Skin epidermis (tissue), 12 donors: ENCODE data around the gene KCNAB2.

Experiments used
- H3K27ac ChIP-seq, 21 experiments: fragments of 200-600 bp; sonication (generic) in 11 of 21; one replicate each; pipeline ENCODE4 v1.5.0; 2020; ENCODE audit warnings: mild to moderate bottlenecking in 3 of 21, inconsistent platforms in 2 of 21, moderate library complexity in 2 of 21
- H3K4me3 ChIP-seq, 7 experiments: fragments of 200-600 bp; sonication (generic) in 2 of 7; one replicate each; pipeline ENCODE4 v1.5.0; 2020; ENCODE audit warnings: inconsistent platforms in 2 of 7, mild to moderate bottlenecking in 2 of 7, moderate library complexity in 1 of 7

Gene KCNAB2

DNA sequence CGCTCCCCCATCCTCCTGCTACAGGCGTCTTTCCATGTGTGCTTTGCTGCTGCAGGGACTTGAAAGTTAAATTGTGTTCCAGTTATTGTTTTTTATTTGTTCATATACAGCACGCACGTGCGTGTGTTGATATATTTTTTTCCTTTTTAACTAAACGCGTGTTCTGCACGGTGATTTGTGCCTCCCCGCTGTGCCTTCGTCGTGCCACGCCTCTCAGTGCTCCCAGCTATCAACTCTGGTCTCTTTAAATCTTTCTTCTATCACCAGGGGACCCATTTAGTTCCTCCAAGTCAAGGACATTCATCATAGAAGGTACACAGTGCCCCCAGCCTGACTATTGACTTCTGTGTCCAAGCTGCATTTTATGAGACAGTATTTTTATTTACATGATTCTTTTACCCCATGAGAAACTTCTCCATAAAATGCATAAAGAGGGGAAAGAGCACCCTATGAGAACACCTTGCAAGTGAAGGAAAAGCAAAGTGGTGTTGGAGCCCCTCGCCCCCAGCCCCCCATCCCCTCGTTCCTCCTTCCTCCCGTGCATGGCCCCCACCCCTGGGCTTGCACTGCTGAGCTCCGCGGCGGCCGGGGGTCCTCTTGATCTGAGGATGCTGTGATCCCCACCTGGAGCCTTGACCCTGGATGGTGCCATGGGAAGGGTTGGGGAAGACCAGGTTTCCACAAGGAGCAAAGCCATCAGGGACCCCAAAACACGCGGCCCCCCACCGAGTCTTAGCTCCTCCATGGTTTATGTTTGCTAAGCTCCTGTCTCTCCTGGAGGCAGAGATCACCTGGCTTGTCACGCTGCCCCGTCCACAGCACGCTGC, 45.5 kb downstream of the KCNAB2 start:
- no peak overlapping the region for H3K27ac ChIP-seq
- no peak overlapping the region for H3K4me3 ChIP-seq

DNA sequence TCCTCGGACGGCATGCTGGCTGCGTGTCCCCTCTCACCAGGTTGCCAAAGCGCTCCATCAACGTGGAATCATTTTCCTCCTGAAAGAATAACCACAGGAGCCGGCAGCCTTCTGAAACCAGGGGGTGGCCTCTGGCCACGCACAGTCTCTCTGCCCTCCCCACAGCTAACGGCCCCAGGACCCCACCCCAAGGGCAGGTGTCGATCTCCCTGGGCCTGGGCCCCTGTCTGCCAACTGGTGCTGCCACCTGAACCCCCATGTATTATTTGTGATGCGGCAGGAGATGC, 46.1 kb downstream of the KCNAB2 start:
- Histone ChIP-seq H3K4me3 (no peak overlapping the region), H3K27ac (no peak overlapping the region)

DNA sequence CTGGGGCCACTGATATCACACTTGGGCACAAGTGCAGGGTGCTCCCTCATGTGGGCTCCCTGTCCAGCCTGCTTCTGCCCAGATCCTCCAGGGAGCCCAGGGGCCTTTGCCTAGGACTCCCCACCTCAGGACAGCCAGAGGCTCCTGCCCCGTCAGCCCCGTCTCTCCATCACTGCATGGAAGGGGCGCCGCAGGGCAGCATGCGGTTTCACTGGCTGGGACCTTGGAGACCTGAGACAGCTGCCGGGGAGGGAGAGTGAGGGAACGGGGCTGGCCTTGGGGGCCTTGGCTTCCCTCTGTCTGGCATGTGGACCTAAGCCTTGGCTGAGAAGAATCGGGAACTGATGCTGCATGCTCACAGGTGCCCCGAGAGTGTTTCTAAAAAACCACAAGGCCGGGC, 46.5 kb downstream of the KCNAB2 start:
- Histone ChIP-seq H3K4me3 (no peak overlapping the region), H3K27ac (no peak overlapping the region)

DNA sequence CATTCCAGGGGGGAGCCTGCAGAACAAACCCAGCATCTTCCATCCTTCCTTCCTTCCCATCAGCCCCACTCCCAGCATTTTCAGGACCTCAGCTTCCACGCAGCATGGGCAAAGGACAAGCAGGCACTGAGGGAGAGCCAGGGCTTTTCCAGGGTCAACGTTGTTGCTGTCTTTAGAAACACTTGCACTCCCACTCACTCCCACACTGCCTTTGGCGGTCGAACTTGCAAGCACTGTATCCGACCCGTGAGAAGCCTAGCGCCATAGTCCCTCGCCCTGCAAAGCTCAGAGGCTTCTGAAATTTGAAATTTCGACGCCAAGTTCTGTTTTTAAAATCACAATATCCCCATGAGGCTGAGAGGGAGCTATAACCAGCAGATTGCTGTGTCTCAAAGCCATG, 47.4 kb downstream of the KCNAB2 start:
- Histone ChIP-seq H3K4me3 (no peak overlapping the region), H3K27ac (no peak overlapping the region)

DNA sequence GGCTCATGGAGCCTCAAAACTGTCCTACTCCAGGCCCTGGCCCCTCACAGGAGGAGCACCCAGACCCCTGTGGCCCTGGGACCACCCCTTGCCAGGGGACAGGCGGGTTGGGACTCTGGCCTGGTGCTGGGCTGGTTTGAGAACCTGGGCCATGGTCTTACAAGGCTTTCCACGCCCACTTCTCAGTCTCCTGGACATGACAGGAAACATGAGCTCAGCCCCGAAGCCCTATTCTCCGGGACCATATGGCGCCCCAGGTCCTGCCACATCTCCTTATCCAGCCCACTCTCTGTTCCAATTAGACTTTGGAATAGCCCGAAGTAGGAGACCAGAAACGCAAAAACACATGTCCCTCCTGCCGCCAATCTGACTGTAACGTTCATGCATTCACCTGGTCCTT, 47.9 kb downstream of the KCNAB2 start:
- H3K27ac ChIP-seq: no peak overlapping the region
- no peak overlapping the region for H3K4me3 ChIP-seq

DNA sequence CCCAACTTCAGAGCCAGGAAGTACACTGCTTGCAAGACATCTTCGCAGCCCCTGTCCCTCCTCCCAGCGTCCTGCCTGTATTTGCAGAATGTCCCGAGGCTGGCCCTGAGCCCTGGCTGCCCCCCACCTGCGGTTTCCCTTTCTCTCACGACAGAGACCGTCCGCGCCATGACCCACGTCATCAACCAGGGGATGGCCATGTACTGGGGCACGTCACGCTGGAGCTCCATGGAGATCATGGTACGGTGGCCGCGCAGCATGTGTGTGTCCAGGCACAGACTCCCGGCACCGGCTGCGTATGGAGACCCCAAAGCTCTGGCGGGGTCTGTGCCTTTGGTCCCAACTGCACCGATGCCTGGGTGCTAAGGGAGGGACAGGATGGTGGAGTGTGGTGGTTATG, 48.6 kb downstream of the KCNAB2 start:
- H3K27ac ChIP-seq: no peak overlapping the region
- no peak overlapping the region for H3K4me3 ChIP-seq

DNA sequence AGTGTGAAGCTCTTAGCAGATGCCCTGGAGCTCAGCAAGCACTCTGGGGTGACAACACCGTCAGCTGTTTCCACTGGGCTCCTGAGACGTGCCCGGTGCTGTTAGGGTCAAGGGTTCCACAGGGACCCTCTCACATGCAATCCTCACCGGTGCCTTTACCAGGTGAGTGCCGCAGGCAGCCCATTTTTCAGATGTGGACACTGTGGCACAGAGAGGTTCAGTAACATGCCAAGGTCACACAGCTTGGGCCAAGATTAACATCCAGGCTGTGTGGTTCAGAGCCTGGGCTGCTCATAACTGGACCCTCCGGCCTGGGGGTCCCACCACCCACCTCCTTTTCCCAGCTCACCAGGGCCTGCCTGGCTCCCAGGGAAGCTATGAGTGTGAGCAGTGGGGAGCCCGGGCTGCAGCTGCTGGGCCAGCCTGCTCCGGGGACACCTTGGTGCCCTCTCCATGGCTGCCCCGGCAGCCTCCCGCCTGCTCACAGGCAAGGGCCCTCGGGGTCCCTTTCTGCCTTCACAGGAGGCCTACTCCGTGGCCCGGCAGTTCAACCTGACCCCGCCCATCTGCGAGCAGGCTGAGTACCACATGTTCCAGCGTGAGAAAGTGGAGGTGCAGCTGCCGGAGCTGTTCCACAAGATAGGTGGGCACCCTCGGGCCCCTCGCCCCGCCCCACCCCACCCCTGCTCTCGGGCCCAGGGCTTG, 49.3 kb downstream of the KCNAB2 start:
- Histone ChIP-seq H3K4me3 (no peak overlapping the region), H3K27ac (no peak overlapping the region)

DNA sequence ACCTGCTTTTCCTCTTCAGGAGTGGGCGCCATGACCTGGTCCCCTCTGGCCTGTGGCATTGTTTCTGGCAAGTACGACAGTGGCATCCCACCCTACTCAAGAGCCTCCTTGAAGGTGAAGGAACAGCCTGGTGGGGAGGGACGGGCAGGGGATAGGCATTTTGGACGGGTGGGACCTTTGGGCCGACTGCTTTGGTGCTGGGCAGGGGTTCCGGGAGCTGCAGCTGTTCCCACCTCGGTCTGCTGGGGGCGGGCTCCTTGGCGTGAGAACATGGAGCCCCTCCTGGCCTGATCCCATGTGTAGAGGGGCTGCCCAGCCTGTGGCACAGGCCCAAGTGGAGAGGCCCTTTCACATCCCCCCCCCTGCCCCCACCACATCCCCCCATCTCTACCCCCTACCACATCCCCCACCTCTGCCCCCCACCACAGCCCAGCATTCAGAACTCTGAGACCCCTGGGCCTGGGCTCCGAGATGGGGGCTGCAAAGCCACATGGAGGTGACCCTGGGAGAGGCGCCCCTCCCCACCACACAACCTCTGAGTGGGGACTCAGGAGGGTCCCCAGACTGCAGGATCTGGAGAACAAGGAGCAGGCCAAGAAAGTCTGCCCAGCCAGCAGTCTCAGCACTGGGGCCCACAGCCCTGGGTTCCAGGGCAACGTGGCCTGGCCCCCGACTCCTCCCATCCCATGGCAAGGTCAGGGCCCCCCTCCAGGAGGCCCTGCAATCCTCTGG, 50.0 kb downstream of the KCNAB2 start:
- H3K4me3 ChIP-seq: no peak overlapping the region
- H3K27ac ChIP-seq: no peak overlapping the region

DNA sequence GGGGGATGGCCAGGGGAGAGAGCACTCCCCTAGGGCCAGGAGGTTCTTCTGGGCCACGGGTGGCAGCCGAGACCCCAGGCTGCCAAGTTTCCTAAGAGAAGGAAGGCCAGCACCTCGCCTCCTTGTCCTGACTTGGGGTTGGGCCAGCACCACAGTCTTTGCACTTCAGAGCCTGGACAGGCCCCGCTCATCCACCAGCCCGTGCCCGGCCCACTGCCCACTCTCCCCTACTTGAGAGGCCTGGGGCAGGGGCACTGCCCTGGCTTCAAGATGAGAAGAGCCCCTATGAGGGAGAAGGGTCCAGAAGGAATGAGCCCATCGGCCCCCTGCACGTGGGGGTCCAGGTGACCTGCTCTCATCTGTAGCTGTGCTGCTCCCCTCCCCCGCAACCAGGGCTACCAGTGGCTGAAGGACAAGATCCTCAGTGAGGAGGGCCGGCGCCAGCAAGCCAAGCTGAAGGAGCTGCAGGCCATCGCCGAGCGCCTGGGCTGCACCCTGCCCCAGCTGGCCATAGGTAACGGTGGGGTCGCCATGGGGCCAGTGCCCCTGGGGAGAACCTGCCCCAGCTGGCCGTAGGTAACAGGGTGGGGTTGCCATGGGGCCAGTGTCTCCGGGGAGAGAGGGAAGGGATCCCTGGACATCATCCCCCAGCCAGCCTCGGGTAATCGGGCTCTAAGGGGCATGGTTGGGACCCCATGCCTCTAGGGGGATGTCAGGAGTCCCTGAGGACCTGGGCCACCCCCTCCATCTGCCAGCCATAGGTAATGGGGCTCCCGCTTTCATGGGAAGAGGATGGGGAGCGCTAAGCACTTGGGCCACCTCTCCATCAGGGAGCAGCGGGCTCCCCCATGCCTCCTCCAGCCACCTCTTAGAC, 50.8 kb downstream of the KCNAB2 start:
- Histone ChIP-seq H3K27ac (no peak overlapping the region), H3K4me3 (no peak overlapping the region)

DNA sequence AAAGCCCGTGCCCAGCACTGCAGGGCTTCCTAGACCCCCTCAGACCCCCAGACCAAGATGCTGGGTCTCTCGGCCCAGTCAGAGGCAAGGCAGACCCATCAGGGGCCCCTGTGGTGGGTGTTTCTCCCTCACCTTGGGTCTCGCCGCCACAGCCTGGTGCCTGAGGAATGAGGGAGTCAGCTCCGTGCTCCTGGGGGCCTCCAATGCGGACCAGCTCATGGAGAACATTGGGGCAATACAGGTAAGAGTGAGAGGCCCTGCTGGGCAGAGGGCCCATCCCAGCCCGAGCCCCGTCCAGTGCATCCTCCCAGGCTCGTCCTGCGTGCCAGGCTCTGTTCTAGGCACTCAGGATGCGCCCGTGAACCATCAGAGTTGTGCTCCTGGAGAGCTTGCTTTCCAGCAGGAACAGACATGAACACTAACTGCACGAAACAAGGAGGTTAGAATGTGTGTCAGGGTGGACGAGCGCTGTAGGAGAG, 51.5 kb downstream of the KCNAB2 start:
- Histone ChIP-seq H3K4me3 (no peak overlapping the region), H3K27ac (no peak overlapping the region)

DNA sequence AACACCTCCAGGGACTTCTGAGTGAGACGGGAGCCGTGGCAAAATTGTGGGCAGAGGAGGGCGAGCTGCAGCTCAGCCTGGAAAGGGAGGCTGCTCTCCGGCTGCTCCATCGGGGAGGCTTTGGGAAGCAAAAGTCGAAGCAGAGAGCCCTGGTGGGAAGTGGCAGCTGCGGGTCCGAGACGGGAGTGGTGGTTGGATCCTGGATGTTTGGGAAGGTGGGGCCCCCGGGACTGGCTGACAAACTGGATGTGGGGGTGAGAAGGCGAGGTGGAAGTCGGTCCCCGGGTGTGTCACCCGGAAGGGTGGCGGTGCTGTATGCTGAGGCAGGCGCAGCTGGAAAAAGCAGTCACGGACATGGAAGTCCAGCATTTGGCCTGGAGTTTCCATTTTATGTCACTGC, 52.1 kb downstream of the KCNAB2 start:
- Histone ChIP-seq H3K4me3 (no peak overlapping the region), H3K27ac (no peak overlapping the region)

DNA sequence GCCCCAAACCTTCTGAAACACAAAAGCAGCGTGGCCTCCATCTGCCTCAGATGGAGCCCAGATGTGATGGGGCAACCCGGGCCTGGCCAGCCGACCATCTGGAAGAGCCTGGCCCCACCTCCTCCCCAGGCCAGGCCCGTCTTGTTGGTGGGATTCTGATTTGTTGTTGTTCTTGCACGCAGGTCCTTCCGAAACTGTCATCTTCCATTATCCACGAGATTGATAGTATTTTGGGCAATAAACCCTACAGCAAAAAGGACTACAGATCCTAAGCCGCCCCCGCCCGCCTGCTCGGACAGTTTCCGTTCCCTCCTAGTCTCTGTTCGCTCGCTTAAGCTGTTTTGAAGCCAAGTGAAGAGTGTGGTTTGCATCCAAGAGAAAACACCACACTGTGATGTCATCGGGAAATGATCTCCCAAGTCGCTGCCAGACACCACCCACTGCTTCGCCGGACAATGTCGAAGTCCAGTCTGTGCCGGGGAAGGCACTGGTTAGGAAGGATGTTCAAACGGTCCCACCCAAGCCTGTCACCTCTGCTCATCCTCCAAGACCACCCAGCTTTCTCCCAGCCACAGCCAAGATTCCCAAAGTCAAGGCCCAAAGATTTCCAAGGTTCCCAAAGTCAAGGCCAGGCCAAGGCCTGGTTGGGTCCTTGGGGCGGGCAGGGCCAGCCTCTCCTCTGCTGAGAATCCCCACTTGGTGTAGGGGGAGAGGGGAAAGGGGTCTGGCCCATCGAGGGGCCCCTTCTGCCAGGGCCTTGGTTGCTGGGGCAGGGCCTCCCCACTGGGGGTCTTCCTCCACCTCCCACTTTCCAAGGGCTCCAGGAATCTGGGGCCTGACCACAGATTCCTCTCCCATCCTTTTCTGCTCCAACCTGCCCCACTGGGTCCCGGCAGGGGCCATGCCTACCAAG, 52.9 kb downstream of the KCNAB2 start:
- H3K27ac ChIP-seq: peak overlapping the region in 1 of 21 experiments; percentile 10

DNA sequence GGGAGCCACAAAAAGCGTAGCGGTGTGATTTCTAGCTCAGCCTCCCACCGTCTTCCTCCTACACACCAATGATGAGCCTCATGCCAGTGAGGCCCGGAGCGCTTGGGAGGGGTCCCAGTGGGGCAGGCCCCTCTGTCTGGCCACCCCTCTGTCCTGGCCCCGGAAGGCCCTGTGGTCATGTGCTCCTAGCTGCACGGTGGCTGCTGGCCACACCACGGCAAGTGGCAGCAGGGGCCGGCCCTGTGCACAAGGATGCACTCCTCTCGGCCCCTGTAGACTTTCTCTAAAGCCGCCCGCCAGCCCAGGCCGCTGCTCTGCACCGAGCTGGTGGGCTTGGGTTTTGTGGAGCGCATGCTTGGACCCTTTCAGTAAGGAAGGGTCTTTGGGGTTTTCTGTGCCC, 53.6 kb downstream of the KCNAB2 start:
- Histone ChIP-seq H3K27ac (no peak overlapping the region), H3K4me3 (no peak overlapping the region)

More for the DNA sequence above, 52.9 kb downstream of the KCNAB2 start:
- no peak overlapping the region for H3K4me3 ChIP-seq

DNA sequence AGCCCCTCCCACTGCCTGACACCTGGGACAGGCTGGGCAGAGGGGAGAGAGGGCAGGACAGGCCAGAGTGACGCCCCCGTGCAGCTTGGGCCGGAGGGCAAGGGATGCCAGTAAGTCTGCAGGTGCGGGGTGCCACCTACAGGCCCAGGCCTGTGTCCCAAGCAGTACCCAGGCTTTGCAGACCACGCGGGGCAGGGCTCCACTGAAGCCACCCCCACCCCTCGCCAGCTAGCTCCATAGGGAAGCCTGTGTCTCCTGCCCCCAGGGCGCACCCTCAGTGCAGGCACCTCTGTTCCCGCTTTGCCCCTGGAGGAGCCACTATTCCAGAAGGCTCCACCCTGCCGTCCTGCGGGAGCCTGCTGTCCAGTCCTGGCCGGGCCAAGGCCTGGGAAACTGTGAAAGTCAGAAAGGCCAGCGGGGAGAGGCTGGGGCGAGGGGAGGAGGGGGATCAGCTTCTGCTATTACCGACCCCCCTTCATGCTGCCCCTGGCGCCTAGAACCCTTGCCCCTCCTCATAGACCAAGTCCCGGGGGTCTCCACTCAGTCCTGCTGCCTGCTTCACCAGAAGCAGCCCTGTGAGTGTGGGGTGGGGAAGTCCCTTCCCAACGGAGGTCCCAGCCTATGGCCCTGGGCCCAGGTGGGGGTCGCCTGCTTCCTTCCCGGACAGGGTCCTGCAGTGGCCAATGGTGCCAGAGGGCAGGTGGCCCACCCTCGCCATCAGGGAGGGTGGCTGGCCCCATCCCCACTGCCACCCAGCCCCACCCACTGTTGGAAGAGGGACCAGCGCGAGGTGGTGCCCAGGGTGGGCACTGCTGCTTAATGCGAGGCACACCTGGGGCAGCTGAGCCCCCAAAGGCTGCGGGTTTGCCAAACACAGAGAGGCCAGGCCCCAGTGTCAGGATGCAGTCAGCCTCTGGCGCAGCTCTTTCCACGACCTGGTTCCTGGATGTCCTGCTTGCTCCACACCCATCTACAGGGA, 54.4 kb downstream of the KCNAB2 start:
- Histone ChIP-seq H3K4me3 (no peak overlapping the region), H3K27ac (no peak overlapping the region)

DNA sequence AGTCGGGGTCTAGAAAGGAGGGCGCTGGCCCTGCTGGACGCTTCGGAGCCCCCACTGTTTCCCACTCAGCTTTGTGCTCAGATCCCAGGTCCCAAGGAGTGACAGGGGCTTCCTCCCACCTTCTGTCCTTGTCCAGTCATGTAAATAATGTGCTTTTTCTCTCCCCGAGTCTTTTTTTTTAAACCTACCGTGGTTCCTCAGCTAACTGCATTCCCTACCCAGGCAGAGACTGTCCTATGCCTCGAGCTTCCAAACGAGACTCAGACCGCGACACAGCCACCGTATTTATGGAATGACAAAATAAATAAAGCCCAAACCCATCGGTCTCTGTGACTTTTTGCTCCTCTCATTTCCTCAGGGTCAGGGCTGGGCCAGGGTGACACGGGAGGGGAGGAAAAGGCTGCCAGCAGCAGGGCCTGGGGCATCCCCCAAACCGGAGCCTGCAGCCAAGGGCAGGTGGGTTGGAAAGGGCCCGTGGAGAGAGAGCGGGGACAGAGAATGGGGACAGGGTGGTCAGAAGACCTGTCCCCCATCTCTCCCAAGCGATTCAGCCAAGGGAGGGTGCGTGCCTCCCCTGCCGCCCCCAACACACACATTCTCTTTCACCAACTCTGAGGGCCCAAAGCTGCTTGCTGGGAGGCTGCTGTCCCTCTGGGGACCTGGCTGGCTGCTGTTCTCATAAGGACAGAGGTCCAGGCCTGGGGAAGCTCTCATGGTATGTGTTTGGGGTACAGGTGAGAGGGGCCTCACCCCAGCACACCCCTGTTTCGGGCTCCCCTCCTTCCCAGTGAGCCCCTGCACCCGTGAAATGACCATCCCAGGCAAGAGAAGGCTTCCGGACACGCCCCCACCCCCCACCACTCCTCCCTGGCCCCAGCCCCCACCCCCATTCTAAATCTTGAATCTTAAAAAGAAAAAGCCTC, 55.4 kb downstream of the KCNAB2 start:
- Histone ChIP-seq H3K27ac (no peak overlapping the region), H3K4me3 (no peak overlapping the region)

DNA sequence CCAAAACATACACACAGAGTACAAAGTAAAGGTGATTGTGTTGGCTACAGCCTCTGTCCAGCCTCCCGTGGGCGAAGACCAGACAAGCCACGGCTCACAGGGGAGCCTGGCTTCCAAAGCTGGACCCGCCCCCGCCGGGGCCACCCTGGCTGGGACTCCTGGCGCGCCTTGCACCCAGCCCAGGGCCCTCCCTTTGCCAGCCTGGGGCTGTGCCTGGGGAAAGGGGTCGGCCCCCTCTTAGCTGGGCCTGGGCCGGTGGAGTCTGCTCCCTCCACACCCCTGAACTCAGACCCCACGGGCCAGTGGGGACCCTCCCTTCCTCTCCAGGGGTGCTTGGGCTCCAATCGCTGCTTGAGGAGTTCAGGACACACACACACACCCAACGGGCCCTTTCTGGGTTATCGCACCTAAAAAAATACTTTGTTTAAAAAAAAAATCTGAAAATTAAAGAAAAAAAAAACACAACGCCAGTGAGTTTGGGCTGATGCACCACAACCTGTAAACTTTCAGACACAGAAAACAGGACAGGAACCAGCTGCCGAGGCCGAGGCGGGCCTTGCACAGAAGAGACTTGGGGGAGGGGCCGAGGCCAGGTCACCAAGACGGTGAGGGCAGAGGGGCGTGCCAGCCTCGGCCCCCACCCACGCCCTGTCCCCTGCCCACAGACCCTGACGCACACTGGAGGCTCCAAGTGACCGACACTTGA, 56.3 kb downstream of the KCNAB2 start:
- Histone ChIP-seq H3K4me3 (no peak overlapping the region), H3K27ac (no peak overlapping the region)
